Stimulated activated CD4-positive, alpha-beta T cell treated with anti-CD3 and anti-CD28 coated beads, Interleukin-15, amount 100 ng/mL, for 24 hours (primary cell): ENCODE data around the gene HAUS8.
"Not testable (repeated sequence)": the region's sequence is repeated elsewhere in the genome, so short reads cannot be mapped to it uniquely, and the experiment has no call there.

Source experiments
- DNase-seq: peaks from one replicate; pipeline ENCODE4 v3.0.0-alpha.2; 2020

HAUS8 gene

GRCh38 chr19:17098326-17098725 is 23.1 kb upstream of the HAUS8 start:
- no peak for DNase-seq

DNA sequence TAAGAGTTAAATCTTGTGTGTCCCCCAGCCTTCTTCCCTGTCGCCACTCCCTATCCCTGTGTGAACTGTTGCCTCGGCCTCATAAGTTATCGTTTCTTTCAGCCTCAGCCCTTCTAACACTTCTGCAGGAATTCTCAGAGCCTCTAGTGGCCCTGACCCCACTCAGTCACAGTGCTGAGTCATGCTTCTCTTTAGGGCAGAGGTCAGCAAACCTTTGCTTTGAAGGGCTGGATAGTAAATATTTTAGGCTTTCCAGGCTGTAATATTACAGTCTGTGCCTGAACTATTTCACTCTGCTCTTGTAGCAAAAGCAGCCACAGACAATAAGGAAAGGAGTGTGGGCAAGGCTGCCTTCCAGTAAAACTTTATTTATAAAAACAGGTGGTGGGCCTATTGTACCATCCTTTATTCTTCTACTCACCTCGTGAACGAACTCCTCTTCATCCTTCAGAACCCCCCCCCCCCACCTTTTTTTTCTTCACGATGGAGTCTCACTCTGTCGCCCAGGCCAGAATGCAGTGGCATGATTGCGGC is 22.4 kb upstream of the HAUS8 start:
- DNase-seq: no peak

DNA sequence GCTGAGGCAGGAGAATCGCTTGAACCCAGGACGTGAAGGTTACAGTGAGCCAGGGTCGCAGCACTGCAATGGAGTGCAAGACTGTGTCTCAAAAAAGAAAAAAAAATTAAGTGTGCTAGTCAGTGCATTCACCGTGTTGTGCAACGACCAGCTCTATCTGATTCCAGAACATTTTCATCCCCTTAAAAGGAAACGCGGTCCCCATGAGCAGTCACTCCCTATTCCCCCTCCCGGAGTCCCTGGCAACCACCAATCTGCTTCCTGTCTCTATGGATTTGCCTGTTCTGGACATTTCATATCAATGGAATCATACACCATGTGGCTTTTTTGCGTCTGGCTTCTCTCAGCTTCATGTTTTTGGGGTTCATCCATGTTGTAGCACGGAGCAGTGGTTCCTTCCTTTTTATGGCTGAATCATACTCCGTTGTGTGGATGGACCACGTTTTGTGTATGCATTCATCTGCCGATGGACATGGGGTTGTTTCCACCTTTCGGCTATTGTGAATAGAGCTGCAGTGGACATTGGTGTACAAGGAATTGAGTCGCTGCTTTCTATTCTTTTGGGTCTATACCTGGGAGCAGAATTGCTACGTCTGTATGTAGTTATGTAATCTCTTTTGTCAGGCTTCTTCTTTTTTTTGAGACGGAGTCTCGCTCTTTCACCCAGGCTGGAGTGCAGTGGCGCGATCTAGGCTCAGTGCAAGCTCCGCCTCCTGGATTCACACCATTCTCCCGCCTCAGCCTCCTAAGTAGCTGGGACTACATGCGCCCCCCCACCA is 20.1 kb upstream of the HAUS8 start:
- no peak for DNase-seq

DNA sequence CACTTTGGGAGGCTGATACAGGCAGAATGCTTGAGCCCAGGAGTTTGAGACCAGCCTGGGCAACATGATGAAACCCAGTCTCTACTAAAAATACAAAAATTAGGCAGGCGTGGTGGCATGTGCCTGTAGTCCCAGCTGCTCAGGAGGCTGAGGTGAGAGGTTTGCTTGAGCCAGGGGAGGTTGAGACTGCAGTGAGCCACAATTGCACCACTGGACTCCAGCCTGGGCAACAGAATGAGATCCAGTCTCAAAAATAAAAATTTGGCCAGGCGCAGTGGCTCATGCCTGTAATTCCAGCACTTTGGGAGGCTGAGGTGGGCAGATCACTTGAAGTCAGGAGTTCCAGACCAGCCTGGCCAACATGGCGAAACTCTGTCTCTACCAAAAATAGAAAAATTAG is 19.4 kb upstream of the HAUS8 start:
- DNase-seq: not testable (repeated sequence)

DNA sequence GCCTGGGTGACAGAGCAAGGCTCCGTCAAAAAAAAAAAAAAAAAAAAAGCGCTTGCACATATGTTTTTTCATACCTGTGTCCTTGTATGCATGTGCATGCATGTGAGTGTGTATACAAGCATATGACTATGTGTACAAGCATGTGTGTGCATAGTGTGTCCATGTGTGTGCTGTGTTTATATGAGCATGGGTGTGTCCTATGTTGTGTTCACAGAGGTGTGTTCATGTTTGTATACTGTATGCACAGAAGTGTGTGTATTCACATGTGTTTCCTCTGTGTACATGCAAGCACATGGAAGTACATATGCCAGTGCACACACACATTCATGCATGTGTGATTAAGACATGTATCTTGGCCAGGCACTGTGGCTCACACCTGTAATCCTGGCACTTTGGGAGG is 17.4 kb upstream of the HAUS8 start:
- DNase-seq: no peak

DNA sequence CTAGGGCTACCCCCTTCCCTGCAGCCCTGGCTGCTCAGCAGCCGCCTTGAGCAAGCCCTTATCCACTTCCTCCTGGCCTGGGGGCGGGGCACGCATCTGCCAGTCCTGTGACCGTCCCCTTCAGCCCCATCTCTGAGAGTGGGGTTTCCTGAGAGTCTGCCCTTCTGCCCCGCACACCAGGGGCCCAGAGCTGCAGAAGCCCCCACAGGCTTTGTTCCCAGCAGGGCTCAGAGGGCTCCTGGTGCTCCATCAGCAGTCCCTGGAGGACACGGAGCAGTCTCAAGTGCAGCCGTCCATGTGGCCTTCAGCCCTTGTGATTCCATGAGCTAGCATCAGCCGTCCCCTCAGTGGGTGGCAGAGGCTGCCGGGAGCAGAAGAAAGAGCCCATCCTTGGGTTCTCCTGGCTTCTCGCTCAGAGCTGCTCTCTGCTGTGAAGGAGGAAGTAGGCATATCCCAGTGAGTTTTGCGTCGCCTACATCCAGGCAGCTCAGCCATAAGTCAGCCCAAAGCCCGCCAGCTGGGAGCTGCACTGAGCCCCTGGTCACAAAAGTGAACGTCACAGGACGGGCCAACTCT is 16.6 kb upstream of the HAUS8 start:
- no peak for DNase-seq

- peak; percentile 52 for DNase-seq
These were observed 15.3 kb upstream of the HAUS8 start for GRCh38 chr19:17090583-17090982.

- no peak for DNase-seq
These were observed 13.3 kb upstream of the HAUS8 start for GRCh38 chr19:17088552-17088951.

DNA sequence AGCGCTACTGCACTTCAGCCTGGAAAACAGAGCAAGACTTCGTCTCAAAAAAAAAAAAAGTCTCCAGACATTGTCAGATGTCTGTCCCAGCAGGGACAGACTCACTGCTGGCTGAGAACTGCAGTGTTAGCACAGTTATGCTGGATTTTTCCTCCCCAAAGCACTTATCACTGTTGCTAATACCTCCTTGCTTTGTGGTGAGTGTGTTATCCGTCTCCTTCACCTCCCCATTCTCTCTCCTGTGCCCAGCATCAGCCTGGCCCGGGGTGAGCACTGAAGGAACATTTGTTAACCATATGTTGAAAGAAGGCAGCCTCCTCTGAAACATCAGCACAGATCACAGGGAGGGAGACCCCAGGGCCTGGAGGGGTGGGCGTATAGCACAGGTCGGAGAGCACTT is 11.6 kb upstream of the HAUS8 start:
- DNase-seq: no peak

- no peak for DNase-seq
These were observed 10.9 kb upstream of the HAUS8 start for GRCh38 chr19:17086120-17086519.

DNA sequence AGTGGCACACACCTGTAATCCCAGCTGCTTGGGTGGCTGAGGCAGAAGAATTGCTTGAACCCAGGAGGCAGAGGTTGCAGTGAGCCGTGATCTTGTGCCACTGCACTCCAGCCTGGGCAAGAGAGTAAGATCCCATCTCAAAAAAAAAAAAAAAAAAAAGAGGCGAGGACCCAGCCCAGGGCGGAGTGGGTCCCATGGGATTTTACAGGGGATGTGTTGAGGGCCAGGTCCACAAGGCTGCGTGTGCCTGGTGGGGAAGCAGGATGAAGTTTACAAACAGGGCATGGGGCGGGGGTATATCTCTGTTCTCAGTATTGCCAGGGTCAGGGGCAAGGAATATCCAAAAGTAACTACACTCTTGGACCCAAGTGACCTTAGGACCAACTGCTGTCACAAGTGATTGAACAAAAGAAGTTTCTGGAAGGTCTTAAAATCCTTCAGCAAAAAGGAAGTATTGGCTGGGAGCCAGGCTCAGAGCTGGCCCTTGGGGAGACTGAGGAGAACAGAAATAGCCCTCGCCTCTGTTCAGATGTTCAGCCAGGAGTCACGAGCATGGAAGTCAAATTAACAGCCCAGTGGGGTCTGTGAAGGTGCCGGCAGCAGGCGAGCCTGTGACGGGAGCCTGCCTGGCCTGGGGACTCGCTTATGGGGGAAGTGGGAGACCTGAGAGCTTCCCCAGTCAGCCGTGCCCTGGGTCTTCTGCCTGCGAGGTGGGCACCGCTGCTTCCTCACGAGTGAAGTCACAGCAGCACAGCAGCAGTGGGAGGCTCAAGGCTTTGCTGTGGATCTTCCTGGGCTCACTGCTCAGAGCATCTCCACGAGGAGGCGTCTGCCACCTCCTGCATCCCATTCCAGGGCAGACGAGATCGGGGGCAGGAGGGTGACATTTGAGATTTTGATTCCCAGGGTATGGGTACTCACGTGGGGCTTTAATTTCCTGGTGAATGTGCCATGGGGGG is 6.7 kb upstream of the HAUS8 start:
- DNase-seq: no peak

- DNase-seq: no peak
These were observed 5.2 kb upstream of the HAUS8 start for GRCh38 chr19:17080440-17080801.

DNA sequence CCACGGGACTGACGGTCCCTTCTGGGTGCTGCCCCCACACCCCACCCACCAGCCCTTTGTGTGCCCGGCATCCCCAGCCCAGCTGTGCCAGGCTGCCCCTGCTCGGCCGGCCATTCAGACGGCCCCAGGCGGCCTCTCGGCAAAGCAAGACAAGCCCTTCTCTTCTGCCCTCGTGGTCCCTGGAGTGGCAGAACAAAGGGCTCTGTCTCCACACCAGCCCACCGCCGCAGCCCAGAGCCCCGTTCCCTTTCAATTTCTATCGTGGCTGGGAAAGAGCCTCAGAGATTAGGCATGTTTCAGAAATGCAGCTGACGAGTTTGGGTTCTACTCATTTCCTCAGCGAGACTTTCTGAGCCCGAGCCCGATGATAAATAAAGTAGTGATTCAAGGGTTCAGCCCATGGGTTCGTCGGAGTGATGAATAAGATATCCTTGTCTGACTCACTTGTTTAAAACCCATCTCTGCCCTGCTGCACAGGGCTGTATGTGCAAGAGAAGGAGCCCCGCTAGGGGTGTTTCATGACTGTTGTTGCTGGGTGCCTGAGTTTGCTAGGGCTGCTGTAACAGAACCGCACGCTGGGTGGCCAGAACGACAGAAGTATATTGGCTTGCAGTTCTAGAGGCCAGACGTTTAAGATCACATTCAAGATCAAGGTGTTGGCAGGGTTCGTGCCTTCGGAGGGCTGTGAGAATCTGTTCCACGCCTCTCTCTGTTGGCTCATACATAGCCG is 4.6 kb upstream of the HAUS8 start:
- peak; percentile 83 for DNase-seq

- no peak for DNase-seq
These were observed 3.9 kb upstream of the HAUS8 start for GRCh38 chr19:17078920-17079709.

- no peak for DNase-seq
These were observed 3.0 kb upstream of the HAUS8 start for GRCh38 chr19:17078036-17078919.

- DNase-seq: no peak
These were observed 2.3 kb upstream of the HAUS8 start for GRCh38 chr19:17077447-17078028.

DNA sequence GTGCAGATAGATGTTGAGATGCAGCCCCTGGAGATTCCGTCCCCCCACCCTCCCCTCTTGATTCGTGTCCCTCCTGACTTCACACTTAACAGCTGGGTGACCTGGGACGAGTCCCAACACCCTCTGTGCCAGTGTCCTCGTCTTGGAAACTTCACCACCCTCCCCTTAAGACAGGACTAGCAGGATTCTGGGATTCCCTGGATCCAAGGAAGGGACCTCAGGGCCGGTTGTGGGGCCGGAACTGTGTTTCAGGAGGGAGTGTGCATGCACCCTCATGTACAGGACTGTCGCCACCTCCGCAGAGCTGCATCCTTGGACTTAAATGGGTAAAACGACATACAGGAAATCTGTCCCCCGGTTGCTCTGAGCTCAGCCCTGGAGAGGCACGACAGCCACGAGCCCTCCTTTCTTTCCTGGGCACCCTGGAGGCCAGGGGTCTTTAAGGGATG is 1.3 kb upstream of the HAUS8 start:
- DNase-seq: peak; percentile 54

DNA sequence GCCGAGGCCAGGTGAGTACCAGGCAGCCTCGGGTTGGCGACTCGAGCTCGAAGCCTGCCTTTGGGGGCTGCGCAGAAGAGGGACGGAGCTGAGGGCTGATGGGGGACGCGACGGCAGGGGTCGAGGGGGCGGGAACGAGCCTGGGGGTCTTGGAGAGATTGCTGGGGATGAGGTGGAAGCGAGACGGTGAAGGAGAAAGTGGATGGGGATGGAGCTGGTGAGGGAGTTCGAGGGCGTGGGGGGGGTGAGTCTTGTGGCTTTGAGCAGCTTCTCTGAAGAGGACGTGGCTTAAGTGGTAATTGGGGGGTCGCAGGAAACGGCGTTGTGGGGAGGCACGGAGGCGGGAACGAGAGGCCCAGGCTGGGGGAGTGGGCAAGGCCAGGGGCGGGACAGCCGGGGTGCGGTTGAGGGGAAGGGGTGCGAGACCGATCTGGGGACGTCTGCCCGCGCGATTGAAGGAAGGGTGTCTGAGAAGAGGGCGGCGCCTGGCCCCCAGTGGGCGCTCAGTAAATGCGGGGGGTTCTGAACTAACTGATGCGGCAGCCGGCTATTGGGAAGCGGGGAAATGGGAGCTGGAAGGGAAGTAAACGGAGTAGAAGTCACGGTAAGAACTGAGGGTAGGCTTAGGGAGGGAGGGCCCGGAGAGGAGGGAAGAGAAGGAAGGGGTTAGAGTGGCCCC is 751 bp upstream of the HAUS8 start:
- peak; percentile 67 for DNase-seq

- DNase-seq: no peak
These were observed 618 bp downstream of the HAUS8 start for GRCh38 chr19:17074634-17075034.
